ENCODE data around the gene GRAMD2A.

The GRAMD2A gene

GRCh38 chr15:72162569-72162968, 35.0 kb downstream of the GRAMD2A start:
- Histone ChIP-seq H3K4me3 (ENCODE audit: low read depth in 1 of 2, low read length in 1 of 2) (no peak overlapping the region), H3K9me3 (no peaks in the 10 kb centered on the region), H3K27me3 (no peaks in the 10 kb centered on the region), H3K27ac (no peak overlapping the region), H3K36me3 (no peaks in the 10 kb centered on the region), H3K4me1 (ENCODE audit: control insufficient read depth in 1 of 2, insufficient read depth in 1 of 2, low read depth in 1 of 2, low read length in 1 of 2) (no peaks in the 10 kb centered on the region)
- no peak for TF ChIP-seq CTCF (IDR thresholded peaks at IDR 0.05)

- Histone ChIP-seq H3K27me3 (no peaks in the 10 kb centered on the region), H3K4me3 (ENCODE audit: low read depth in 1 of 2, low read length in 1 of 2) (no peak overlapping the region), H3K4me1 (ENCODE audit: control insufficient read depth in 1 of 2, insufficient read depth in 1 of 2, low read depth in 1 of 2, low read length in 1 of 2) (peaks cover 6 to 7% of the 10 kb centered on the region in 2 experiments), H3K9me3 (no peaks in the 10 kb centered on the region), H3K27ac (no peak overlapping the region), H3K36me3 (no peaks in the 10 kb centered on the region)
- TF ChIP-seq CTCF (IDR thresholded peaks at IDR 0.05), result no peak
Measured at GRCh38 chr15:72161361-72162132, 36.0 kb downstream of the GRAMD2A start.

GRCh38 chr15:72160696-72161245, 36.8 kb downstream of the GRAMD2A start:
- H3K4me3 ChIP-seq (ENCODE audit: low read depth in 1 of 2, low read length in 1 of 2), result no peak overlapping the region
- H3K36me3 ChIP-seq, result no peaks in the 10 kb centered on the region
- peaks cover 14% of the 10 kb centered on the region in 2 experiments for H3K4me1 ChIP-seq (ENCODE audit: control insufficient read depth in 1 of 2, insufficient read depth in 1 of 2, low read depth in 1 of 2, low read length in 1 of 2)
- no peak overlapping the region for H3K27ac ChIP-seq
- H3K9me3 ChIP-seq, result no peaks in the 10 kb centered on the region
- TF ChIP-seq CTCF (IDR thresholded peaks at IDR 0.05), result no peak
- no peaks in the 10 kb centered on the region for H3K27me3 ChIP-seq

- Histone ChIP-seq H3K4me1 (ENCODE audit: control insufficient read depth in 1 of 2, insufficient read depth in 1 of 2, low read depth in 1 of 2, low read length in 1 of 2) (peaks cover 14 to 16% of the 10 kb centered on the region in 2 experiments), H3K27me3 (no peaks in the 10 kb centered on the region), H3K9me3 (no peaks in the 10 kb centered on the region), H3K36me3 (no peaks in the 10 kb centered on the region), H3K27ac (no peak overlapping the region), H3K4me3 (ENCODE audit: low read depth in 1 of 2, low read length in 1 of 2) (no peak overlapping the region)
- TF ChIP-seq CTCF (IDR thresholded peaks at IDR 0.05), result no peak
Measured at GRCh38 chr15:72156928-72157327, 40.7 kb downstream of the GRAMD2A start.

GRCh38 chr15:72155635-72156616, 41.7 kb downstream of the GRAMD2A start:
- peaks cover 14 to 16% of the 10 kb centered on the region in 2 experiments for H3K4me1 ChIP-seq (ENCODE audit: control insufficient read depth in 1 of 2, insufficient read depth in 1 of 2, low read depth in 1 of 2, low read length in 1 of 2)
- H3K36me3 ChIP-seq, result no peaks in the 10 kb centered on the region
- H3K27me3 ChIP-seq, result no peaks in the 10 kb centered on the region
- peak; percentile 73 for TF ChIP-seq CTCF (IDR thresholded peaks at IDR 0.05)
- H3K9me3 ChIP-seq, result no peaks in the 10 kb centered on the region
- H3K4me3 ChIP-seq (ENCODE audit: low read depth in 1 of 2, low read length in 1 of 2), result peak overlapping the region; percentile 41 to 53
- H3K27ac ChIP-seq, result peak overlapping the region; percentile 24

Data from neutrophil (primary cell).